ENCODE results near the gene TTBK2.
A peak's percentile ranks its signal among the peaks of the same experiment; 100 is the strongest.

Gene TTBK2

DNA sequence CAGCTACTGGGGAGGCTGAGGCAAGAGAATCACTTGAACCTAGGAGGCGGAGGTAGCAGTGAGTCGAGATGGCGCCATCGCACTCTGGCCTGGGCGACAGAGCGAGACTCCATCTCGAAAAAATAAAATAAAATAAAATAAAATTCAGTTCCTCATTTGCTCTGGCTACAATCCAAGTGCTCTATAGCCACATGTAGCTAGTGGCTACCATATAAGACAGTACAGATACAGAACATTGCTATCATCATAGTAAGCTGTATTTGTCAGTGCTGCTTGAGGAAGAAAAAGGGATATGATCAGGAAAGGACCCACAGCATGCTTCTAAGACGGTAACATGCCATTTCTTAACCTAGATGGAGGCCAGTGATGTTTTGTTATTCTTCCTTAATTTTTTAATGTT lies 95.0 kb downstream of the TTBK2 start:
- TF ChIP-seq GATA1 (IDR thresholded peaks at IDR 0.05; ENCODE audit: low read depth, low read length) (no peak), POLR2A (IDR thresholded peaks at IDR 0.05; ENCODE audit: low read length) (no peak)
- DNase-seq, result no peak

DNA sequence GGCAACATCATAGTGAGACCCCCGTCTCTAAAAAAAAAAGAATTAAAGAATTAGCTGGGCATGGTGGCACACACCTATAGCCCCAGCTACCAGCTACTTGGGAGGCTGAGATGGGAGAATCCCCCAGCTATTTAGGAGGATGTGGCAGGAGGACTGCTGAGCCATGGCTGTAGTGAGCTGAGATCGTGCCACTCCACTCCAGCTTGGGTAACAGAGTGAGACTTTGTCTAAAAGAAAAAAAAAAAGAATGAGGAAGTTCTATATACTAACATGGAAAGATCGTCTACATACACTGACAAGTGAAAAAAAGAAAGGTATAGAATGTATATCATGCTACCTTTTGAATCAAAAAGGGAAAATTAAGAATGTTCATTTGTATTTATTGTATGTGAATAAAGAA lies 99.8 kb downstream of the TTBK2 start:
- no peak for TF ChIP-seq GATA1 (IDR thresholded peaks at IDR 0.05; ENCODE audit: low read depth, low read length)
- no peak for DNase-seq

DNA sequence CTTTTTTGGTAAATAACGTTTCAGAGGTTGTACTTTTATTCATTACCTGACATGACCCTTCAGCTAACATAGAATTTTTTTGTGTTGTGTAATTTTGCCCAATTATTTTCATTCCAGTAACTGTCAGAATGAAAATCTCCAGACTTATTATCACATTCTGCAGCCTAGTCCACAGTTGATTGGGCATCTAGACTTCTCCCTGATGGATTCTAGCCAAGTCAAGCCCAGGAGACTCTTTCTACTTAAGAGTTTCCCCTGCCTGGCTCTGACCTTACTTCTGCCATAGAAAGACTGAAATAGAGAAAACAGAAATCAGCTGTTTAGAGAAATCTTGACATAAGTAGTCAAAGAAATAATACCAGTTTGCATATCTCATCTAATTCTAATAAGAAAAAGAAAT lies 100.8 kb downstream of the TTBK2 start:
- DNase-seq, result peak in 1 of 2 experiments; percentile 27
- TF ChIP-seq GATA1 (IDR thresholded peaks at IDR 0.05; ENCODE audit: low read depth, low read length), result no peak
- no peak for TF ChIP-seq POLR2A (IDR thresholded peaks at IDR 0.05; ENCODE audit: low read length)

DNA sequence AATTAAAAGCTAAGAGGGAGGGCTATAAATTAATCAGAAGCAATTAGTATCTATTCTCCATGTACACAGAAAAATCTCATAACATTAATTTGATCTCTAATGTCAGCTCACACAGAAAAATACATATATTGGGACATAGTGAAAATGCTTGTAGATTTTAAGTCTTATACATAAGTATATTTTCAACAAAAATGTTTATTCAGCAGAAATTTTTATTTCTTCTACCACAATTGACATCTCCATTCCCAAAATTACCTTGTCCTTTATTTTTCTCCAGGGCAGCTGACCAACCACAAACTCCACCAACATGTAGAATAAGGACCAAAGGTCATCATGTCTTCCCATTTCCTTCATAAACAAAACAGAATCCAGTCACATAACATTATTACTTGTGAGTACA lies 109.1 kb downstream of the TTBK2 start:
- TF ChIP-seq POLR2A (IDR thresholded peaks at IDR 0.05; ENCODE audit: low read length) (no peak), GATA1 (IDR thresholded peaks at IDR 0.05; ENCODE audit: low read depth, low read length) (no peak)
- DNase-seq, result no peak

DNA sequence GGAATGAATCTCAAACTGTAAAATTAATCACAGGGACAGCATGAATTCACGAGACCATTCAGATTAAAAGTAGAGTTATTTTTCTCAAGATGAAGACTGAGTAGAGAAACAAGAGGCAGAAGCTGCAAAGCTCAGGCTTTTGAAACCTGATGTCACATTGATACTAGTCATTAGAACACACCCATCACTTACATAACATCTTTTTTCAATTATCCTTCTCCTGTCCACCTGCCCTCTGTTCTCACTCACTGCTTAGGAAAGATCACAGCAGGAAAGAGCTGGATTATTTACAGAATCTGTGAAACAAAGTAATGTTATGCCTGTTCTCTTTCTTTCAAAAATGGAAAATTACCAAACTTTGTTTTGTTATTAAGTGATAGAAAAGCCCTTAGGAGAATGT lies 111.7 kb downstream of the TTBK2 start:
- no peak for DNase-seq
- TF ChIP-seq POLR2A (IDR thresholded peaks at IDR 0.05; ENCODE audit: low read length) (no peak), GATA1 (IDR thresholded peaks at IDR 0.05; ENCODE audit: low read depth, low read length) (no peak)

DNA sequence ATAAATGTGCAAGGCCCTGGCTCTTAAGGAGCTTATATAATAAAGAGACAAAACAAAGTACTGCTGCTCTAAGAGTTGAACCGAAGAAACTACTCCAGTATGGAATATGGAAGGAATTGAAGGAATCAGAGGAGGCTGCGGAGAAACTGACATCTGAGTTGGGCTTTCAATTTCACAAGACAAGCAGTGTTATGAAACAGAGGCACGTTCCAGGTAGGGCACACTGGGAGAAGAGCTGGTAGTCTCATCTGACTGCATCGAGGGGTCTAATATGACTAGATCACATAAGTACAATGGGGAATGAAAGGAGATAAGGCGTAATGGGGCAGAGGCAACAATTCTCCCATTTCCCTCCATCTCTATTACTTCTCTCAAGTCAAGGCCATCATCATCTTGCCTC lies 115.3 kb downstream of the TTBK2 start:
- TF ChIP-seq POLR2A (IDR thresholded peaks at IDR 0.05; ENCODE audit: low read length) (no peak), GATA1 (IDR thresholded peaks at IDR 0.05; ENCODE audit: low read depth, low read length) (no peak)
- DNase-seq, result no peak

DNA sequence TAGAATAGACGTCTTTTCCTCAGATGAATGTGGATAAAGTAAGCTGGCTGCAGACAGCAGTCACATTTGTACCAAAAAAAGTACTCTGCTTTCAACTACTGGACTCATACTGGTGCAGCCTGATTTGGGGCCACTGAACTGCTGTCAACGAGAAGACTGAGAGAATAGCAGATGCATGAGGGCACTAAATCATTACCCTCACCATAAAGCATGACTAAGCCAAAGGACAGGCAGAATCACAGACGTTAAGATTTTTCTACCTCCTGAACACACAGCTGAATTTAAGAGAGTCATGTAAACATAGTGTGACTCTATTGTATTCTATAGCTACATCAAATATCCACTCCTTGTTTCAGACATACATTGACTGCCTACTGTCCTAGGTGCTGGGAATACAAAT lies 115.8 kb downstream of the TTBK2 start:
- TF ChIP-seq POLR2A (IDR thresholded peaks at IDR 0.05; ENCODE audit: low read length), result no peak
- no peak for TF ChIP-seq GATA1 (IDR thresholded peaks at IDR 0.05; ENCODE audit: low read depth, low read length)

DNA sequence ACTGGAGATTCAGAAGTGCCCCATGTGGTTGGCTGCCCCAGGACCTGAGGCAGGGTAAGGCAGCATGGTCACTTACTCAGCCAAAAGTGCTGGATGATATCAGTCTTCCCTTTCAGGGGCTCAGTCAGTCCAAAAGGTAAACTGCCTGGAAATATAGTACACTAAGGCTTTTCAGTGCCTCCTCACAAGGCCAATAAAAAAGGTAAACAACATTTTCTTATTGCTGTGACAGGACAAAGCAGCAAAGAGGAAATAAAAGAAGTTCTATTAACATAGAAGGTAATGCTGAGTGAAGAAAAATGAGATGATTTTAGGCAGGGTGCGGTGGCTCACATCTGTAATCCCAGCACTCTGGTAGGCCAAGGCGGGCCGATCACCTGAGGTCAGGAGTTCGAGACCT lies 117.1 kb downstream of the TTBK2 start:
- TF ChIP-seq GATA1 (IDR thresholded peaks at IDR 0.05; ENCODE audit: low read depth, low read length) (no peak), POLR2A (IDR thresholded peaks at IDR 0.05; ENCODE audit: low read length) (no peak)

More for the DNA sequence above, 115.8 kb downstream of the TTBK2 start:
- no peak for DNase-seq

DNA sequence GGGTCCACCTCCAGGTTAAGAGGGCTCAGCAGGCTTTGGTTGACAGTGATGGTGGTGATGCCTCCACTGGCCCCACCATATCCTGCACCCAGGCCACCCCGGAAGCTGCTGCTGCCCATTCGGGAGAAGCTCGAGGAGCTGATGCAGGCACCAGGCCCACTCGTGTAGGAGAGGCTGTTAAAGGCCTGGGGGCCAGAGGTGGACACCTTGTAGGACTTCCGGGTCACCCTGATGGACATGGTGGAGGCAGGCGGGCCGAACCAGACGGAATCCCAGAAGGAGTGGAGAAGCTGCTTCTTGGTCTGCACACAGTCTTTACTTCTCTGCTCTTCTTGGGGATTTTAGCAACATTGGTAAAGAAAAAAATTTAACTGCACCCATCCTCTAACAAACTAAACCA lies 118.4 kb downstream of the TTBK2 start:
- TF ChIP-seq POLR2A (IDR thresholded peaks at IDR 0.05; ENCODE audit: low read length), result no peak
- TF ChIP-seq GATA1 (IDR thresholded peaks at IDR 0.05; ENCODE audit: low read depth, low read length), result no peak

More for the DNA sequence above, 117.1 kb downstream of the TTBK2 start:
- no peak for DNase-seq

DNA sequence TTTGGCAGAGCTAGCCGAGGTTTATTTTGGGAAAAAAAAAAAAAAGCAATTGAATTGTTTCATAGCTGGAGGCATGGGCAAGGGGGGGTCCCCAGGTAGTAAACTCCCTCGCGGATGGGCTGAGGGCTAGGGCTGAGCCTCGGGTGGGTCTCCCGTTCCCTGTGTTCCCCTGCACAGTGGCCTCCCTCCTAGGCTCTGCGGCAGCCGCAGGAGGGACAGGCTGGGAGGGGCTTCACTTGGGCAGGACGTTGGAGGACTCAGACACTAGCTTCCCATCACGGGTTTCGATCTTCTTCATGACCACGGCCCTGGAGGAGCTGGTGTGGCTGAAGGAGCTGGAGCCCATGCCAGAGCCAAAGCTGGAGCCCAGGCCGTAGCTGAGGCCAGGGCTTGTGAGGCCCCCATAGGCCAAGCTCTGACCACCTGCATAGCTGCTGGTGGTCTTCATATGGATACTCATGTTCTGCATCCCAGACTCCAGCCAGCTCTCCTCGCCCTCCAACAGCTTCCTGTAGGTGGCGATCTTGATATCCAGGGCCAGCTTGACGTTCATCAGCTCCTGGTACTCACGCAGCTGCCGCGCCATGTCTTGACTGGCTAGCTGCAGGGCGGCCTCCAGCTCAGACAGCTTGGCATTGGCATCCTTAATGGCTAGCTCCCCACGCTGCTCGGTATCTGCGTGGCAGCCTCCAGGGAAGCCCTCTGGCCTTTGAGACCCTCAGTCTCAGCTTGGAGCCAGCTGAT lies 119.7 kb downstream of the TTBK2 start:
- DNase-seq, result peak; percentile 9 to 27
- TF ChIP-seq POLR2A (IDR thresholded peaks at IDR 0.05; ENCODE audit: low read length), result no peak
- TF ChIP-seq GATA1 (IDR thresholded peaks at IDR 0.05; ENCODE audit: low read depth, low read length), result no peak

More for the DNA sequence above, 118.4 kb downstream of the TTBK2 start:
- no peak for DNase-seq

DNA sequence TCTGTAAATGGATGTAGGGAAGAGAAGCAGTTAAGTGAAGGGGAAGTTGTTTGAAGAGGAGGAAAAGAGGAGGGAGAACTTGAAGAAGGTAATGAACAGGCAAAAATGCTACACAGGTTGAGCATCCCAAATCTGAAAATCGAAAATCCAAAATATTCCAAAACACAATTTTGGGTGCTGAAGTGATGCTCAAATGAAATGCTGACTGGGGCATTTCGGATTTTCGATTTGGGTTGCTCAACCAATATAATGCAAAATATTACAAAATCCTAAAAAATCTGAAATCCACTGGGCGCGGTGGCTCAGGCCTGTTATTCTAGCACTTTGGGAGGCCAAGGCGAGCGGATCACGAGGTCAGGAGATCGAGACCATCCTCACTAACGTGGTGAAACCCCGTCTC lies 121.8 kb downstream of the TTBK2 start:
- TF ChIP-seq GATA1 (IDR thresholded peaks at IDR 0.05; ENCODE audit: low read depth, low read length) (no peak), POLR2A (IDR thresholded peaks at IDR 0.05; ENCODE audit: low read length) (no peak)
- DNase-seq, result no peak

DNA sequence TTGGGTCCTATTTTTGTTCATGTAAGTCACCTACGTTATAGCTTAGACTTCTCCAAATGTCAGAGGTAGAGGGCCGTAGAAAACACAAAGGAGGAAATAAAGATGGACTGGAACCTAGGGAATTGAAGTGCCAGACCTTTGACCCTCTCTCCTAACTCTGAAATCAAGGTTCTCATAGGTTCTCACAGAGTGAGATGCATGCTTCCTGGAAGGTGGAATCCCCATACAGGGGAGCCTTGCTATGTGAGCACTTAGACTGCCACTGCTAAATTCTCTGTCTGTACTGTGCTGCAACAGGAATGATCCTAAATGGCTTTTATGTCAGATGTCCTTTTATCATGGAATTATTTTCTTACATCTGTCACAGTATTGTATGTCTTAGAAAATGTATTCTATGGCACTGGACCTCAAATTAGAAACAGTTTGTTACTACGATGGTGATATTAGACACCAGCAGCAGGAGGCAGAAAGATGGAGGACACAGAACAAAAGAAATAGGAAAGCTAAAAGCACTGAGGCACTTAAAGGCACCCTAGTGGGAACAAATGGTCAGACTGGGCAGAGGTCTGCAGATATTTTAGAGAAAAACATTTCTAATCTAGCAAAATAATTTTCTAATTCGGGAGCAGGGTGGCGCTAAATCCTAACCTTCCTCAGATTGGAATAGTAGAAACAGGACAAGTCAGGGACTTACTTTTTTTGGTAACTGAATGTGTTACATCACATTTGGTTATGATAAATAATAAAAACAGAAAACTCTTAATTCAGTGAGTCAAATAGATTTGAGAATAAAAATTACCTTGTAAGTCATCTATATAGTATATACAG lies 123.4 kb downstream of the TTBK2 start:
- no peak for TF ChIP-seq POLR2A (IDR thresholded peaks at IDR 0.05; ENCODE audit: low read length)
- TF ChIP-seq GATA1 (IDR thresholded peaks at IDR 0.05; ENCODE audit: low read depth, low read length), result no peak
- DNase-seq, result no peak

DNA sequence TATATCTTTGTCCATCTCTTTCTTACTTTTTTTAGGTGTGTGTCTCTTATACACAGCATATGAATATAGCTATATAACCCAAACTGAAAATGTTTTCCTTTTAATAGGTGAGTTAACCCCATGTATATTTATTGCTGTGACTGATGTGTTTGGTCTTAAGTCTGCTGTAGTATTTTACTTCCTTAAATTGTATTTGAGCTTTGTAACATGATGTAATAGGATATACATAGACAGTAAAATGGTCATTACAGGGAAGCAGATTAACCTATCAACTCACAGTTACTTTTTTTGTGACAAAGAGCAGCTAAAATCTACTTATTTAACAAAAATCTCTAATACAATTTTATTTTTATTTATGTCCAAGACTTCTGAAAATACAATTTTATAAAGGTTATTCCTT lies 131.9 kb downstream of the TTBK2 start:
- TF ChIP-seq POLR2A (IDR thresholded peaks at IDR 0.05; ENCODE audit: low read length) (no peak), GATA1 (IDR thresholded peaks at IDR 0.05; ENCODE audit: low read depth, low read length) (no peak)
- DNase-seq, result no peak

DNA sequence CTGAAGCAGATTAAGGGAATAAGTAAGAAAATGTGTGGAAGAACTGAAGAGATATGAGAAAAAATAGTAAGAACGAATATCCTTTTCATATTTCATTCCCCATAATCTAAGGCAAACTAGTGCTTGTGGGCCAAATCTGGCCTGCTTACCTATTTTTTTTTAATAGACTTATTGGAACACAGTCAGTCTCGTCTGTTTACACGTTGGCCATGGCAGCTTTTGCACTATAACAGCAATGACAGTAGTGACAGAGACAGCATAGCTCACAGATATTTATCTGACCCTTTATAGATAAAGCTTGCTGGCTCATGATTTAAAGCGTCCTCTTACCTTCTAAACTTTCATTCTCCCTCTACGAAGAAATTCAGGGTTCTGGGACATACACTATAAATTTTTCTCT lies 133.6 kb downstream of the TTBK2 start:
- DNase-seq, result no peak
- TF ChIP-seq GATA1 (IDR thresholded peaks at IDR 0.05; ENCODE audit: low read depth, low read length), result no peak
- TF ChIP-seq POLR2A (IDR thresholded peaks at IDR 0.05; ENCODE audit: low read length), result no peak

DNA sequence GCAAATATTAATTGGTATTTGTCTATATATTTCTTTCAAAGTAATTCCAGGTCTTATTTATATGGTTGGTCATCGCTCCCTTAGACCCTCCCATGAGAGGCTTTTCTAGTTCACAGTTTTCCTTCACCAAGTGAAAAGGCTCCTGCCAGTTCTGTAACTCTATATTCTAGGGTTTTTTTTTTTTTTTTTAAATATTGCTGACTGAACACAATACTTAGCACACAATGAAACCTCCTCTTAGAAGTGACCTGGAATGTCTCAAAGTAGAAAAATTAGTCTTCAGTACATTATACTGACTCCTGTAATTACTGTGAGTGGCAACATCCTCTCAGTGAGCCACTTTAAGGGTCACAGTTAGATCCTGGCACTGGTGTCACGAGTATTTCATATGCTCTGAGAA lies 135.0 kb downstream of the TTBK2 start:
- DNase-seq, result no peak
- TF ChIP-seq GATA1 (IDR thresholded peaks at IDR 0.05; ENCODE audit: low read depth, low read length) (no peak), POLR2A (IDR thresholded peaks at IDR 0.05; ENCODE audit: low read length) (no peak)
